Measurements from ENCODE around the gene IHH. TPM values are rescaled to one million over a fixed set of nuclear protein-coding genes. Genes with fewer than 3 reads are reported as not detected.

IHH gene
- total RNA-seq (2021; ENCODE audit: unreplicated experiment) (0.17 TPM), Bru-seq, nascent RNA (percentile 18 among the genes with signal in this experiment), BruChase-seq, experiment 1, labeled RNA remaining after a 6-hour chase (percentile 23 among the genes with signal in this experiment), BruChase-seq, experiment 2, labeled RNA remaining after a 2-hour chase (percentile 14 among the genes with signal in this experiment)
- polyA plus RNA-seq (2012) = 0.04 and 0.07 TPM in 2 replicates
- long read RNA-seq = 0 reads

- CTCF ChIA-PET = interaction anchor here (1.0 to 2.2 kb wide), 3 partner anchors 12 to 94 kb away, joined by 3 to 9 read pairs (median 3); no protein-coding TSS in a partner anchor
- intact Hi-C loops (cut with micrococcal nuclease) = loop anchor here (5.0 kb wide), 1 partner anchor 481 kb away; the partner anchor contains the start of genes CHPF and TMEM198
Observed at GRCh38 chr2:219060821-219061791, at the start of gene IHH. Gene IHH, minus strand, starts transcription at chr2:219060921. Its CDS starts 454 bp downstream, at chr2:219060467.

More at GRCh38 chr2:219060821-219061791, at the start of gene IHH:
- no peak for TF ChIP-seq ZBTB33 (IDR thresholded peaks at IDR 0.05; ENCODE audit: extremely low read depth, insufficient replicate concordance, low read length)
- TF ChIP-seq ZFX (IDR thresholded peaks at IDR 0.05) = no peak
- TF ChIP-seq JUND (IDR thresholded peaks at IDR 0.05) = no peak
- no peak for TF ChIP-seq ZNF274 (IDR thresholded peaks at IDR 0.05; ENCODE audit: low read depth, low read length)
- TF ChIP-seq EZH2 (IDR thresholded peaks at IDR 0.05) = no peak; the same call in none of the 2 replicates
- TF ChIP-seq POLR2A (IDR thresholded peaks at IDR 0.05; ENCODE audit: borderline replicate concordance, extremely low read depth, insufficient read depth, insufficient read length) = no peak
- TF ChIP-seq FOSL1 (IDR thresholded peaks at IDR 0.05; ENCODE audit: low read depth) = no peak
- no peak for TF ChIP-seq CTCF (IDR thresholded peaks at IDR 0.05 in 2 of 3, conservative IDR thresholded peaks at IDR 0.05 in 1 of 3; ENCODE audit: borderline replicate concordance in 1 of 3, insufficient read depth in 1 of 3, low read depth in 2 of 3, low read length in 2 of 3)
- no peak for TF ChIP-seq REST (IDR thresholded peaks at IDR 0.05; ENCODE audit: low read depth)
- no peak for TF ChIP-seq ATF3 (IDR thresholded peaks at IDR 0.05)
- no peak for TF ChIP-seq SIN3A (IDR thresholded peaks at IDR 0.05; ENCODE audit: low read depth)
- TF ChIP-seq CEBPB (IDR thresholded peaks at IDR 0.05; ENCODE audit: low read depth) = no peak
- TF ChIP-seq ELF1 (IDR thresholded peaks at IDR 0.05; ENCODE audit: borderline replicate concordance, low read depth) = no peak
- no peak for TF ChIP-seq RAD21 (IDR thresholded peaks at IDR 0.05; ENCODE audit: low read depth)
- TF ChIP-seq EZH2phosphoT487 (IDR thresholded peaks at IDR 0.05; ENCODE audit: borderline replicate concordance) = no peak
- no peaks in the 10 kb centered on the region for H4K20me1 ChIP-seq (ENCODE audit: insufficient read depth)
- no peaks in the 10 kb centered on the region for H3K9me3 ChIP-seq (ENCODE audit: control insufficient read depth in 1 of 2, insufficient read depth in 1 of 2, low read depth in 1 of 2, low read length in 2 of 2)
- peak within 1 kb of the TSS in 1 of 2 experiments; percentile 16; a peak in 1 of 4 replicates for H3K4me3 ChIP-seq (replicated peaks in 1 of 2; ENCODE audit: low read depth in 1 of 2, low read length in 2 of 2)
- H3K4me2 ChIP-seq (ENCODE audit: low read length) = peak within 1 kb of the TSS; percentile 39
- ChIA-PET RAD21 (ENCODE audit: low non-redundant PET in 1 of 2, low total read pairs in 2 of 2, uncharacterized antibody in 2 of 2, unreplicated experiment in 2 of 2) (interaction anchor here in 1 of 2 experiments (1.2 kb wide), 1 partner anchor 93 kb away, joined by 3 read pairs; no protein-coding TSS in a partner anchor), POLR2A (no interaction called here)
- ATAC-seq (peak; percentile 24; the same call in 1 of the 2 replicates), DNase-seq (ENCODE audit: low read depth, low spot score) (no peak)
- no peaks in the 10 kb centered on the region for H3K9me2 ChIP-seq (ENCODE audit: insufficient read depth)
- H2AFZ ChIP-seq (ENCODE audit: low read depth, low read length, poor library complexity, severe bottlenecking) = no peak within 1 kb of the TSS
- no peaks in the 10 kb centered on the region for H3K79me2 ChIP-seq (ENCODE audit: insufficient read depth, low read length)
- no TSS peak for BruUV-seq (replicated peaks)
- peaks cover 16% of the 10 kb centered on the region; the same call in 1 of the 2 replicates for H3K27me3 ChIP-seq (ENCODE audit: insufficient read depth, low read length)
- no peak within 1 kb of the TSS for H3K9ac ChIP-seq (ENCODE audit: low read length)
- no peak within 1 kb of the TSS for H3K27ac ChIP-seq (ENCODE audit: low read depth, low read length)
- H3K36me3 ChIP-seq (ENCODE audit: control insufficient read depth in 1 of 2, insufficient read depth in 2 of 2, low read length in 2 of 2) = no peaks in the 10 kb centered on the region
- H3K4me1 ChIP-seq (ENCODE audit: control insufficient read depth in 1 of 2, insufficient read depth in 2 of 2, low read length in 2 of 2) = no peaks in the 10 kb centered on the region
